LHCN-M2 (cell line): Measurements from ENCODE around the gene CACNB1. TPM values are rescaled to one million over a fixed set of nuclear protein-coding genes. Genes with fewer than 3 reads are reported as not detected.

Experiments
- DNase-seq: peaks from one replicate; pipeline ENCODE4 v3.0.0-alpha.2; 2012; ENCODE audit warnings: low read depth
- total RNA-seq: library from RNA; depleted of rRNA; stranded (reverse); fragments of >200 nt; gene quantifications from 2 replicates; pipeline ENCODE4 v1.2.3, GENCODE V29; 2014

CACNB1 gene
- total RNA-seq, 1 experiment from 2014 or later, result 4.0 TPM

GRCh38 chr17:39204245-39204644 lies 6.8 kb upstream of the CACNB1 start:
- no peak for DNase-seq

- DNase-seq, result no peak
These were observed 3.6 kb upstream of the CACNB1 start for GRCh38 chr17:39200957-39201510.

GRCh38 chr17:39200070-39200879 lies 2.8 kb upstream of the CACNB1 start, which contains the start of gene RPL19:
TSS of gene RPL19 (plus strand) at chr17:39200283. CDS start at chr17:39200345, 62 bp downstream.
- DNase-seq, result no peak

- DNase-seq, result peak; percentile 93
These were observed 2.3 kb upstream of the CACNB1 start for GRCh38 chr17:39199820-39200069.

- no peak for DNase-seq
These were observed 707 bp upstream of the CACNB1 start for GRCh38 chr17:39198186-39198566.

- DNase-seq, result peak; percentile 55
These were observed 619 bp downstream of the CACNB1 start for GRCh38 chr17:39196808-39197291.

- DNase-seq, result peak; percentile 56
These were observed 1.1 kb downstream of the CACNB1 start for GRCh38 chr17:39196241-39196807.

- DNase-seq, result no peak
These were observed 1.8 kb downstream of the CACNB1 start for GRCh38 chr17:39195568-39196160.

GRCh38 chr17:39194985-39195524 lies 2.4 kb downstream of the CACNB1 start:
- DNase-seq, result no peak

GRCh38 chr17:39194089-39194984 lies 3.1 kb downstream of the CACNB1 start:
- DNase-seq, result no peak

- no peak for DNase-seq
These were observed 4.1 kb downstream of the CACNB1 start for GRCh38 chr17:39193346-39193745.

- no peak for DNase-seq
These were observed 4.6 kb downstream of the CACNB1 start for GRCh38 chr17:39192901-39193300.

GRCh38 chr17:39191750-39192510 lies 5.5 kb downstream of the CACNB1 start:
- no peak for DNase-seq

- no peak for DNase-seq
These were observed 10.2 kb downstream of the CACNB1 start for GRCh38 chr17:39187152-39187830.

- no peak for DNase-seq
These were observed 10.9 kb downstream of the CACNB1 start for GRCh38 chr17:39186481-39187002.

GRCh38 chr17:39183720-39184119 lies 13.7 kb downstream of the CACNB1 start:
- DNase-seq, result no peak

GRCh38 chr17:39183045-39183444 lies 14.4 kb downstream of the CACNB1 start:
- no peak for DNase-seq

GRCh38 chr17:39181303-39181702 lies 16.2 kb downstream of the CACNB1 start:
- no peak for DNase-seq

GRCh38 chr17:39178536-39178935 lies 18.9 kb downstream of the CACNB1 start:
- DNase-seq, result peak; percentile 55

GRCh38 chr17:39177256-39177655 lies 20.2 kb downstream of the CACNB1 start:
- no peak for DNase-seq
